K562 (cell line): ENCODE results near the gene STUB1. TPM values are rescaled to one million over a fixed set of nuclear protein-coding genes. Genes with fewer than 3 reads are reported as not detected.

Source experiments
- CHCHD3 ChIP-seq: fragments of 250-450 bp; sonication (Bioruptor Pico); IDR thresholded peaks from 2 replicates; pipeline ENCODE4 v2.1.2; 2022; ENCODE audit warnings: mild to moderate bottlenecking
- CTCF ChIP-seq, 3 experiments: IDR thresholded peaks in 2 of 3; conservative IDR thresholded peaks in 1 of 3; 2 replicates each; pipeline ENCODE4 v1.5.1; 2011 to 2012; ENCODE audit warnings: low read length in 3 of 3, mild to moderate bottlenecking in 3 of 3, control low read depth in 2 of 3, improper control_type of control experiment in 1 of 3, inconsistent platforms in 1 of 3, low read depth in 1 of 3, mixed read lengths in 1 of 3, moderate library complexity in 1 of 3; ENCODE audit not compliant: insufficient read depth in 2 of 3
- ETV6 ChIP-seq, 3 experiments: fragments of 150-350 bp in 1 of 3; sonication (generic) in 1 of 3; formaldehyde crosslinking in 1 of 3; IDR thresholded peaks; 2 replicates each; pipeline versions ENCODE4 v1.6.1 to v1.8.0; 2014 to 2022; ENCODE audit warnings: borderline replicate concordance in 2 of 3, low read depth in 2 of 3, antibody characterized with exemption in 1 of 3, low read length in 1 of 3, mild to moderate bottlenecking in 1 of 3, missing genetic modification reagents in 1 of 3
- HIVEP1 ChIP-seq: fragments of 250-450 bp; sonication (Bioruptor Pico); IDR thresholded peaks from 2 replicates; pipeline ENCODE4 v1.4.0; 2020; ENCODE audit warnings: mild to moderate bottlenecking
- HNRNPLL ChIP-seq: fragments of 200-400 bp; formaldehyde crosslinking; IDR thresholded peaks from 2 replicates; pipeline ENCODE4 v1.6.1; 2017; ENCODE audit warnings: low read length, low read depth, mild to moderate bottlenecking; ENCODE audit not compliant: poor library complexity, severe bottlenecking
- HNRNPUL1 ChIP-seq: fragments of 200-400 bp; formaldehyde crosslinking; IDR thresholded peaks from 2 replicates; pipeline ENCODE4 v1.6.1; 2017; ENCODE audit warnings: low read length
- KAT7 ChIP-seq: sonication (generic); formaldehyde crosslinking; IDR thresholded peaks from 2 replicates; pipeline ENCODE4 v1.8.0; 2022; ENCODE audit warnings: missing genetic modification reagents, mild to moderate bottlenecking, borderline replicate concordance
- KLF1 ChIP-seq: fragments of 450-650 bp; IDR thresholded peaks from 2 replicates; pipeline ENCODE4 v1.6.1; 2016; ENCODE audit warnings: missing genetic modification characterization, missing compliant biosample characterization
- NFIX ChIP-seq: fragments of 250-450 bp; sonication (Bioruptor Pico); IDR thresholded peaks from 2 replicates; pipeline ENCODE4 v1.4.0; 2020; ENCODE audit warnings: low read depth, mild to moderate bottlenecking, moderate library complexity
- PHTF2 ChIP-seq: fragments of 250-450 bp; sonication (Bioruptor Pico); IDR thresholded peaks from 2 replicates; pipeline ENCODE4 v1.5.0; 2021; ENCODE audit warnings: mild to moderate bottlenecking
- PTBP1 ChIP-seq: fragments of 200-400 bp; formaldehyde crosslinking; IDR thresholded peaks from 2 replicates; pipeline ENCODE4 v1.6.1; 2017; ENCODE audit warnings: low read depth, low read length
- RFX5 ChIP-seq: IDR thresholded peaks from 2 replicates; pipeline ENCODE4 v1.6.1; 2011; ENCODE audit warnings: low read depth, mild to moderate bottlenecking, improper control_type of control experiment, low read length
- USF1 ChIP-seq: sonication (generic); formaldehyde crosslinking; IDR thresholded peaks from 2 replicates; pipeline ENCODE4 v1.9.0; 2022; ENCODE audit warnings: mild to moderate bottlenecking, missing genetic modification reagents
- ZFP36 ChIP-seq: fragments of 150-350 bp; IDR thresholded peaks from 2 replicates; pipeline ENCODE4 v1.6.1; 2018; ENCODE audit warnings: low read length, low read depth; ENCODE audit not compliant: partially characterized antibody
- ZNF146 ChIP-seq: IDR thresholded peaks from one replicate; pipeline ENCODE4 v1.6.1; 2018; ENCODE audit warnings: missing compliant biosample characterization; ENCODE audit not compliant: unreplicated experiment
- ZNF253 ChIP-seq: fragments of 250-450 bp; sonication (Bioruptor Pico); conservative IDR thresholded peaks from 2 replicates; pipeline ENCODE4 v1.6.1; 2021; ENCODE audit warnings: mild to moderate bottlenecking
- ZNF398 ChIP-seq: fragments of 250-450 bp; sonication (Bioruptor Pico); IDR thresholded peaks from 2 replicates; pipeline ENCODE4 v1.8.0; 2021; ENCODE audit warnings: moderate library complexity, mild to moderate bottlenecking, inconsistent platforms
- polyA plus RNA-seq, 8 experiments: library from polyadenylated mRNA; depleted of rRNA in 4 of 8; stranded (reverse) in 5 of 8; unstranded in 3 of 8; fragments of >200 nt; fragmentation: Nextera tagmentation in 2 of 8; fragmentation: Illumina TruSeq in 1 of 8; extraction: Ambion mirVana in 2 of 8; extraction: Trizol in 1 of 8; gene quantifications; 2 replicates each; pipeline versions ENCODE4 v1.2.1 to v1.2.3, GENCODE V29; 2011 to 2014; ENCODE audit warnings: inconsistent platforms in 1 of 8, missing spikeins in 1 of 8
- total RNA-seq, 7 experiments: library from RNA; depleted of rRNA in 6 of 7; stranded (reverse); fragments of >200 nt in 6 of 7; fragmentation: Illumina TruSeq in 2 of 7; extraction: Trizol in 2 of 7; gene quantifications; 2 replicates each; pipeline versions ENCODE4 v1.2.1 to v1.2.3, GENCODE V29; 2011 to 2021; ENCODE audit warnings: low replicate concordance in 1 of 7
- TF ChIP-seq, protein P1 (sequence below), 2 experiments: fragments of 450-650 bp in 1 of 2; IDR thresholded peaks; 2 replicates each; pipeline ENCODE4 v1.6.1; 2011 to 2017; ENCODE audit warnings: low read depth in 2 of 2, antibody characterized with exemption in 1 of 2, borderline replicate concordance in 1 of 2, low read length in 1 of 2, mild to moderate bottlenecking in 1 of 2, mixed read lengths in 1 of 2; ENCODE audit not compliant: control insufficient read depth in 1 of 2

The STUB1 gene
- total and polyA plus RNA-seq, 9 of the 15 experiments (the other 6 are each of a cell fraction or from before 2014, with no cell fraction given): 10.6 to 251 (median 152) TPM

DNA sequence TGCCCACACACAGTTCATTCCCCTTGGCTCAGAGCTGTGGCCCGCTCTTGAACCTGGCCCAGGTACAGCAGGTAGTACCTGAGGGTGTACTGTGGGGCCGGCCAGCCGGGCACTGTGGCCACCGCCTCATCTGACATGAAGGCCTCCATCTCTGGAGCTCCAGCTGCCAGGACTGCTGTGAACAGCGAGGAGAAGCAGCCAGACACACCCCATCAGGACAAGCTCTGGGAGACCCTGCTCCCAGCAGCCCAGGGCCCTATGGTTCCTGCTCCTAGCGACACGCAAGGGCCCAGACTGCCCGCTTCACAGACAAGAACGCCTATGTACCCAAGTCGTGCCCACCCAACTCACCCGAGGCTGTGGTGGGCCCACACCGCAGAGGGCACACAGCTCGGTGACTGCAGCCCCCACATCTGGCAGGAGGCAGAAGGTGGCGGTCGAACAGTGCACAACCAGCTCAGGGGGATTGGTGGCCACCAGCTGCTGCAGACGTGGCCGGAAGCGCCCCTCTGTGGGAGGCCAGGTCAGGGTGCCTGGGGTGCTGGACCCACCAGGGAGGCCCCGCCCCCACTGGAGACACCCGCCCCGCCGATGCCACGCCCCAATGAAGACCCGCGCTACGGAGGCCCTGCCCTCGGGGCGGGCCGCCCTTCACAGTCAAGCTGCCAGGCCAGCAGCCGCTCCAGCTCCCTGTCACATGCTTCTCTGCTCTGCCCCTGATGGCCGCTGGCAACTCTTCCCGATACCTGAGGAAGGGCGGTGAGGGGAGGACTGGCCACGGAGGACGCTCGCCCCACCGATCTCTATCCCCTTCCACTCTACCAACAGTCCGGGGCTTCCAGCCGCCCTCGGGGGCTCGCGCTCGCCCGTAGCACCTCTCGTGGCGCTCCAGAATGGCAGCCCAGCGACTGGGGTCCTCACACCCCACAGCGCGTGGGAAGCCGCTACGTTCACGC, 1.1 kb upstream of the STUB1 start (continued):
- TF ChIP-seq CTCF (IDR thresholded peaks at IDR 0.05 in 2 of 3, conservative IDR thresholded peaks at IDR 0.05 in 1 of 3; ENCODE audit: insufficient read depth in 2 of 3, low read depth in 1 of 3, low read length in 3 of 3): 0 out of 6 replicates have a peak, but pooled peaks of 1 of the 3 experiments have one; percentile 1
- TF ChIP-seq ZNF253 (CRISPR knock-in tag): no peak
- TF ChIP-seq USF1 (CRISPR knock-in tag): peak; percentile 61; the same call in 1 of the 2 replicates
- TF ChIP-seq PHTF2 (CRISPR knock-in tag): no peak
- TF ChIP-seq RFX5: no peak
- no peak for TF ChIP-seq PTBP1
- no peak for TF ChIP-seq ZFP36
- no peak for TF ChIP-seq CHCHD3
- TF ChIP-seq, protein P1, sequence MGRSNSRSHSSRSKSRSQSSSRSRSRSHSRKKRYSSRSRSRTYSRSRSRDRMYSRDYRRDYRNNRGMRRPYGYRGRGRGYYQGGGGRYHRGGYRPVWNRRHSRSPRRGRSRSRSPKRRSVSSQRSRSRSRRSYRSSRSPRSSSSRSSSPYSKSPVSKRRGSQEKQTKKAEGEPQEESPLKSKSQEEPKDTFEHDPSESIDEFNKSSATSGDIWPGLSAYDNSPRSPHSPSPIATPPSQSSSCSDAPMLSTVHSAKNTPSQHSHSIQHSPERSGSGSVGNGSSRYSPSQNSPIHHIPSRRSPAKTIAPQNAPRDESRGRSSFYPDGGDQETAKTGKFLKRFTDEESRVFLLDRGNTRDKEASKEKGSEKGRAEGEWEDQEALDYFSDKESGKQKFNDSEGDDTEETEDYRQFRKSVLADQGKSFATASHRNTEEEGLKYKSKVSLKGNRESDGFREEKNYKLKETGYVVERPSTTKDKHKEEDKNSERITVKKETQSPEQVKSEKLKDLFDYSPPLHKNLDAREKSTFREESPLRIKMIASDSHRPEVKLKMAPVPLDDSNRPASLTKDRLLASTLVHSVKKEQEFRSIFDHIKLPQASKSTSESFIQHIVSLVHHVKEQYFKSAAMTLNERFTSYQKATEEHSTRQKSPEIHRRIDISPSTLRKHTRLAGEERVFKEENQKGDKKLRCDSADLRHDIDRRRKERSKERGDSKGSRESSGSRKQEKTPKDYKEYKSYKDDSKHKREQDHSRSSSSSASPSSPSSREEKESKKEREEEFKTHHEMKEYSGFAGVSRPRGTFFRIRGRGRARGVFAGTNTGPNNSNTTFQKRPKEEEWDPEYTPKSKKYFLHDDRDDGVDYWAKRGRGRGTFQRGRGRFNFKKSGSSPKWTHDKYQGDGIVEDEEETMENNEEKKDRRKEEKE (IDR thresholded peaks at IDR 0.05; ENCODE audit: borderline replicate concordance in 1 of 2, control insufficient read depth in 1 of 2, low read depth in 2 of 2, low read length in 1 of 2): no peak
- no peak for TF ChIP-seq HNRNPLL
- TF ChIP-seq ETV6 (IDR thresholded peaks at IDR 0.05; ENCODE audit: borderline replicate concordance in 1 of 2, low read depth in 2 of 2, low read length in 1 of 2): no peak
- TF ChIP-seq ETV6 (CRISPR knock-in tag; IDR thresholded peaks at IDR 0.05; ENCODE audit: borderline replicate concordance): no peak
- TF ChIP-seq ZNF146 (CRISPR knock-in tag): no peak
- TF ChIP-seq HNRNPUL1: no peak
- no peak for TF ChIP-seq ZNF398
- TF ChIP-seq KAT7 (CRISPR knock-in tag): 0 out of 2 replicates have a peak, but pooled peaks have one; percentile 60
- no peak for TF ChIP-seq NFIX (CRISPR knock-in tag)
- TF ChIP-seq KLF1 (tag): no peak
- TF ChIP-seq HIVEP1 (CRISPR knock-in tag): no peak
